Epithelial cell of esophagus (primary cell): ENCODE data around the gene FAM20C.

Experiments
- DNase-seq: peaks from one replicate; pipeline ENCODE4 v3.0.0; 2010; ENCODE audit warnings: low read depth
- H3K4me3 ChIP-seq: 2 replicates; pipeline ENCODE4 v1.5.1; 2011; ENCODE audit warnings: mild to moderate bottlenecking, low read length, control low read depth
- TF ChIP-seq, protein P1 (sequence below): IDR thresholded peaks from 2 replicates; pipeline ENCODE4 v1.5.1; 2011; ENCODE audit warnings: low read depth, mild to moderate bottlenecking, low read length, control low read depth, inconsistent platforms; ENCODE audit not compliant: insufficient read depth; ENCODE audit errors: missing control alignments

The FAM20C gene

GRCh38 chr7:300546-301290 lies 108.3 kb downstream of the FAM20C start:
- TF ChIP-seq, protein P1, sequence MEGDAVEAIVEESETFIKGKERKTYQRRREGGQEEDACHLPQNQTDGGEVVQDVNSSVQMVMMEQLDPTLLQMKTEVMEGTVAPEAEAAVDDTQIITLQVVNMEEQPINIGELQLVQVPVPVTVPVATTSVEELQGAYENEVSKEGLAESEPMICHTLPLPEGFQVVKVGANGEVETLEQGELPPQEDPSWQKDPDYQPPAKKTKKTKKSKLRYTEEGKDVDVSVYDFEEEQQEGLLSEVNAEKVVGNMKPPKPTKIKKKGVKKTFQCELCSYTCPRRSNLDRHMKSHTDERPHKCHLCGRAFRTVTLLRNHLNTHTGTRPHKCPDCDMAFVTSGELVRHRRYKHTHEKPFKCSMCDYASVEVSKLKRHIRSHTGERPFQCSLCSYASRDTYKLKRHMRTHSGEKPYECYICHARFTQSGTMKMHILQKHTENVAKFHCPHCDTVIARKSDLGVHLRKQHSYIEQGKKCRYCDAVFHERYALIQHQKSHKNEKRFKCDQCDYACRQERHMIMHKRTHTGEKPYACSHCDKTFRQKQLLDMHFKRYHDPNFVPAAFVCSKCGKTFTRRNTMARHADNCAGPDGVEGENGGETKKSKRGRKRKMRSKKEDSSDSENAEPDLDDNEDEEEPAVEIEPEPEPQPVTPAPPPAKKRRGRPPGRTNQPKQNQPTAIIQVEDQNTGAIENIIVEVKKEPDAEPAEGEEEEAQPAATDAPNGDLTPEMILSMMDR: no peak
- DNase-seq: no peak
- H3K4me3 ChIP-seq: no peak overlapping the region

GRCh38 chr7:301291-302053 lies 109.1 kb downstream of the FAM20C start:
- no peak overlapping the region for H3K4me3 ChIP-seq
- no peak for DNase-seq
- TF ChIP-seq, protein P1: no peak

DNA sequence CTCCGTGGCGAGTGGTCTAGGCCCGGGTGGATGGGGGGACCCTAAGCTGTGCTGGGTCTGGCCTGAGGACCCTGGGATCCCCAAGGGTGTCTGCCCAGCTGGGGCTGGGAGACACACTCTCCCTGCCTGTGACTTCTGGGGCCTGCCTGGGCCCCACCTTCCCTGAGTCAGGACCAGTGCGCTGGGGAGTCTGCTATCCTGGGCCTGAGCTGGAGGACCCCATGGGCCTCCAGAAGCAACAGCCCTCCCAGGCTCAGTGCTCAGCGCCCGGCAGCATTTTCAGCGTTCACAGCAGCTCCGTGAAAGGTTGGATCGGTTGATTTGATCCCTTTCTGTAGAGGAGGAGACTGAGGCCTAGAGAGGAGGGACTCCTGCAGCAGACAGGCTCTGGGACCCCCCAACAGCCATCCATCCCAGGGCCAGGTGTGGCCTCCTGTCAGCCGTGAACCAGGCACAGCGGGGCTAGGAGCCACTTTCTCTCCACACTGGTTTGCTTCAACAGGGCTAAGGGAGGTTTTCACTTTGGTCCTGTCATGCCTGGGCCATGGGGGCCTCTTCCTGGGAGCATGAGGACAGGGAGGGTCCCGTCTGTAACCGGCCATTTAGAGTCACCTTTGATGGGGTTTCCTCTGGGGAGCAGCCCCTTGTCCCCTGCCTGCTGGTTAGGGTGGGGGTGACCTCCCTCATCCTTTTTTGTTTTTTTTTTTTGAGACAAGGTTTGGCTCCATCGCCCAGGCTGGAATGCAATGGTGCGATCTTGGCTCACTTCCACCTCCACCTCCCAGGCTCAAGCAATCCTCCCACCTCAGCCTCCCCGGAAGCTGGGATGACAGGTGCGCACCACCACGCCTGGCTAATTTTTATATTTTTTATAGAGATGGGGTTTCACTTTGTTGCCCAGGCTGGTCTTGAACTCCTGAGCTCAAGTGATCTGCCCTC lies 110.0 kb downstream of the FAM20C start:
- no peak overlapping the region for H3K4me3 ChIP-seq
- DNase-seq: no peak
- TF ChIP-seq, protein P1: no peak

DNA sequence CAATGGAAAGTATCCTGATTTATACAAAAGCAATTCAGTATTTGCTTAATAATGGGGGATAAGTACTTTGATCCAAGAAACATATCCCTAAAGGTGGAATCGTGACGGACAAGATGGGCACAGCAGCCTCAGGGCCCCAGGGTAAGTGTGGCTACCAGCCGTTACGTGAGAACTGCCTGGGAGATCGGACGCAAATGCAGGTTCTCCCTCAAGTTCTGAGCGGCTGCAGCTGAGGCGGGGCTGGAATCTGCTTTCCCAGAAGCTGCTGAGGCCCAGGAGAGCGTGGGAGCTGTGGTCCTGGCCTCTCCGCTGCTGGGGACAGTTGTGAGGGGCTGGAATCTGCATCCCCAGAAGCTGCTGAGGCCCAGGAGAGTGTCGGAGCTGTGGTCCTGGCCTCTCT lies 111.1 kb downstream of the FAM20C start:
- H3K4me3 ChIP-seq: no peak overlapping the region
- no peak for DNase-seq
- TF ChIP-seq, protein P1: no peak

- TF ChIP-seq, protein P1: no peak
- DNase-seq: no peak
- no peak overlapping the region for H3K4me3 ChIP-seq
These were observed 111.7 kb downstream of the FAM20C start for GRCh38 chr7:303884-304573.
